NB4 (cell line): Measurements from ENCODE around the gene SMCHD1.
A peak's percentile ranks its signal among the peaks of the same experiment; 100 is the strongest.
"Not testable (repeated sequence)": the region's sequence is repeated elsewhere in the genome, so short reads cannot be mapped to it uniquely, and the experiment has no call there.

ENCODE experiments used
- DNase-seq: peaks from one replicate; pipeline ENCODE4 v3.0.0; 2010; ENCODE audit warnings: low read depth
- H3K4me3 ChIP-seq: one replicate; pipeline ENCODE4 v1.5.1; 2011; ENCODE audit warnings: mild to moderate bottlenecking, low read depth, low read length, moderate library complexity
- MYC ChIP-seq: IDR thresholded peaks from 2 replicates; pipeline ENCODE4 v1.6.1; 2011; ENCODE audit warnings: low read depth, low read length
- POLR2A ChIP-seq: IDR thresholded peaks from 2 replicates; pipeline ENCODE4 v1.6.1; 2011; ENCODE audit warnings: mild to moderate bottlenecking; ENCODE audit not compliant: insufficient read length; ENCODE audit errors: extremely low read depth
- TF ChIP-seq, protein P1 (sequence below): IDR thresholded peaks from 2 replicates; pipeline ENCODE4 v1.6.1; 2011; ENCODE audit warnings: low read depth, low read length
- TF ChIP-seq, protein P2 (sequence below): IDR thresholded peaks from one replicate; pipeline ENCODE4 v1.5.1; 2012; ENCODE audit warnings: low read depth, low read length

The SMCHD1 gene

DNA sequence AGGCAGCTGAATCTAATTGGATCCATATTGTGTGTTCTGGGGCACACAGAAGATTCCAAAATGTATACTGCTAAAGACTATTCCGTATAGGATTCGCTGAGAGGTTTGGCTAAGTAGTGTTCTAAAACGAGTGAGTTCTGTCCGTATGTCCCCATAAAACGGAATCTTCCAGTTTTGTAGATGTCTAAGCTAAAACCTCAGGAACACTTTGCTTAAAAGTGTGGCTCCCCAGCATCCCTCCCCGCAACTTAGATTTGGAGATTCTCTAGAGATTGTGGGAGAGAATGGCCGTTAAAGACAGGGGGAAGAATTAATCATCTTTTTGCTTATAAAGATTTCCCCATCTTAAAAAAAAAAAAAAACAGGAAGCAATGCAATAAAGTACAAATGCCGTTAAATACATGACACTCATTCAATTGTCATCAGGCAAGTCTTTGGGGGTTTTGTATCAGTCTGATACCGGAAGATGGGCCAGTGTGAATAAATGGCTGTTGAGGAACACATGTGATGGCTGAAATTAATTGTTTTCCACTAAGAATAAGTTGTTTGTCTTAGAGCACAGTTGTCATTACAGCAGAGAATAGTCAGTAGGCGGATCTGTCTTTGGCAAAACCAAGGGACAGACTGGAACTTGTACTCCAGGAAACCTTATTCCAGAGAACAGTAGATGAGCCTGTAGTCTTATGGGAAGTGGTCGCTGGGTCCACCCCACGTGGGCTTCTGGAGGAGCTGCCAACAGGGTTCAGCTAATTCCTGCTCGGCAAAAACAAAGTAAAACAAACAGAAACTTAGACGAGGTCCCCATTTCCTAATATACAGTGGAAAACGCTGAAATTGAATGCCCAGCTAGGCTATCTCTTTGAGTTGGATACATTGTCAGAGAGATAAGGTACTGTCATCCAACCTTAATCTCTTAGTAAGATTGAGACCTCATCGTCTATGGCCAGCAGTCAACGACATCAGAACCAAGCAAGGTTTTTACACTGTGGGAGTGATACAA is 193.0 kb downstream of the SMCHD1 start:
- TF ChIP-seq, protein P1, sequence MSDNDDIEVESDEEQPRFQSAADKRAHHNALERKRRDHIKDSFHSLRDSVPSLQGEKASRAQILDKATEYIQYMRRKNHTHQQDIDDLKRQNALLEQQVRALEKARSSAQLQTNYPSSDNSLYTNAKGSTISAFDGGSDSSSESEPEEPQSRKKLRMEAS: 0 out of 2 replicates have a peak, but pooled peaks have one; percentile 13
- no peak for TF ChIP-seq POLR2A
- DNase-seq: peak; percentile 76
- H3K4me3 ChIP-seq: peak overlapping the region; percentile 73

DNA sequence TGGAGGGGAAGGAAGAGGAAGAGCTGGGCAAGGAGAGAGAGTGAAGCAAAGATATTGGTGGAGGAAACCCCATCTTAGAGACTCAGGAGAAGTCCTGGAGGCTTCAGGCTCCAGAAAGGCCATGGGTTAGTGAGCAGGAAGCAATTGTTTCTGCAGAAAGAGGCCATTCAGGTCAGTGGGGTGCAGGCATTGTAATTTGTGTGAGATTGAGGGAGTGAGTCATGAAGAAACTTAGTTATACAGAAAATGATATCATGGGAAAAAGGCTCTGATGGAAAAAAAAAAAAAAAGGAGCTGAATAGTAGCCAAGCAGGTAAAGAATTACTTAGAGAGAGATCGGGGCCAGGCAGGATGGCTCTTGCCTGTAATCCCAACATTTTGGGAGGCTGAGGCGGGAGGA is 195.3 kb downstream of the SMCHD1 start:
- TF ChIP-seq MYC (no peak), POLR2A (no peak)
- TF ChIP-seq, protein P2, sequence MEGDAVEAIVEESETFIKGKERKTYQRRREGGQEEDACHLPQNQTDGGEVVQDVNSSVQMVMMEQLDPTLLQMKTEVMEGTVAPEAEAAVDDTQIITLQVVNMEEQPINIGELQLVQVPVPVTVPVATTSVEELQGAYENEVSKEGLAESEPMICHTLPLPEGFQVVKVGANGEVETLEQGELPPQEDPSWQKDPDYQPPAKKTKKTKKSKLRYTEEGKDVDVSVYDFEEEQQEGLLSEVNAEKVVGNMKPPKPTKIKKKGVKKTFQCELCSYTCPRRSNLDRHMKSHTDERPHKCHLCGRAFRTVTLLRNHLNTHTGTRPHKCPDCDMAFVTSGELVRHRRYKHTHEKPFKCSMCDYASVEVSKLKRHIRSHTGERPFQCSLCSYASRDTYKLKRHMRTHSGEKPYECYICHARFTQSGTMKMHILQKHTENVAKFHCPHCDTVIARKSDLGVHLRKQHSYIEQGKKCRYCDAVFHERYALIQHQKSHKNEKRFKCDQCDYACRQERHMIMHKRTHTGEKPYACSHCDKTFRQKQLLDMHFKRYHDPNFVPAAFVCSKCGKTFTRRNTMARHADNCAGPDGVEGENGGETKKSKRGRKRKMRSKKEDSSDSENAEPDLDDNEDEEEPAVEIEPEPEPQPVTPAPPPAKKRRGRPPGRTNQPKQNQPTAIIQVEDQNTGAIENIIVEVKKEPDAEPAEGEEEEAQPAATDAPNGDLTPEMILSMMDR: no peak
- TF ChIP-seq, protein P1: no peak
- DNase-seq: no peak
- no peak overlapping the region for H3K4me3 ChIP-seq

DNA sequence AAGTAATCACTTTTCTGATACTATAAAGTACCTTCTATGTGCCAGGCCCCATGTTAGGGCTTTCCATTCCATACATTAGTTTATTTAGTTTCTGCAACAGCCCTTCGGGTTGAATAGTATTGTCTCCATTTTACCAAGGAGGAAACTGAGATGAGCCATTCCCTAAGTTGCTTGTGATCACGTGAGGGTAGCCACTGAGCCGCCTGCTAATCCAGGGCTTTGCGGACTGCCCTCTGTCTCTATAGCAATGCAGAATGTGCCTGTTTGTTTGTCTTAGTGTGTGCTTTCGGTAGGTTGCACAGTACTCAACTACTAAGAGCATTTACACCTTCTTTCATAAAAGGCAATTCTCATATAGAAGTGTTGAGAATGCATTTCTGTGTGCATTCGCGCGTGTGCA is 196.2 kb downstream of the SMCHD1 start:
- TF ChIP-seq, protein P1: no peak
- H3K4me3 ChIP-seq: no peak overlapping the region
- DNase-seq: no peak

DNA sequence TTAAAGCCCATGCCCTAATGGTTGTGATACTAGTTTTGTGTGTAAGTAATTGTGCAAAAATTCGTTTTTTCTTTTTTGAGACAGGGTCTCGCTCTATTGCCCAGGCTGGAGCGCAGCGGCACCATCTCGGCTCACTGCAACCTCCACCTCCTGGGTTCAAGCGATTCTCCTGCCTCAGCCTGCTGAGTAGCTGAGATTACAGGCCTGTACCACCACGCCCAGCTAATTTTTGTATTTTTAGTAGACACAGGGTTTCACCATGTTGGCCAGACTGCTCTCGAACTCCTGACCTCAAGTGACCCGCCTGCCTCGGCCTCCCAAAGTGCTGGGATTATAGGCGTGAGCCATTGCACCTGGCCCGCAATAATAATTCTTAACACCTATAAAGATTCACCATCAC is 196.9 kb downstream of the SMCHD1 start:
- not testable (repeated sequence) for DNase-seq, H3K4me3 ChIP-seq

DNA sequence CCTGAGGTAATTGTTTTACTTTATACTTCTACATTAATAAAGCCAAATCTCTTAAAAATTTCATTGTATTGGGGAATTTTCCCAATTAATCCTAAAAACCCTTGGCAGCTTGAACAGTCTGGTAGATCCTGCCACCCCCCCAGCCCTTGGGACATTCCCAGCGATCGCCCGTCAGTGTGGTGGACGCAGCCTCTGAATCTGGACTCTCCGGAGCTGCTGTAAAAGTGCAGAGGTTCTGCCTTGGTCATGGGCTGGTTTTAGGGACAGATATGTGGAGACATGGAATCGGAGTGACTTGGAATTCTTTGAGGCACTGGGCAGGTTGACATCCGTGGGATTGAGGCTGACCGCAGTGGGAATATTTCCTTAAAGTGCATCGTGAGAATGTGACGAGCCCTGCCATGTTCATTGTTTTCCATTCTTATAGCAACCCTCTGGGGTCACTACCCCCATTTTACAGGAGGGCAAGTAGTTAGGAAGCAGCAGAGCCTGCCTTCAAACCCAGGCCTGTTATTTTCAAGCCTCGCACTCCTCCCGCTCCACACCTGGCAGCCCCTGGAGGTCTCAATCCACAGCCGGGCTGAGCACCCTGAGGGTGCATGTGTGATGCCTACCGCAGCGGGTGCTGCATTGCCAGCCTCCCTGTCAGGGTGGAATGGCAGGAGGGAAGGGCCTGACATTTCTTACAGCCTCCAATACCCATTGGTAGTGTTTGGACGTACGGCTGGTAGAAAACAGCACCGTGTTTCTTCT is 197.8 kb downstream of the SMCHD1 start:
- no peak for DNase-seq
- TF ChIP-seq, protein P2: no peak
- TF ChIP-seq, protein P1: no peak
- no peak for TF ChIP-seq MYC
- no peak overlapping the region for H3K4me3 ChIP-seq

DNA sequence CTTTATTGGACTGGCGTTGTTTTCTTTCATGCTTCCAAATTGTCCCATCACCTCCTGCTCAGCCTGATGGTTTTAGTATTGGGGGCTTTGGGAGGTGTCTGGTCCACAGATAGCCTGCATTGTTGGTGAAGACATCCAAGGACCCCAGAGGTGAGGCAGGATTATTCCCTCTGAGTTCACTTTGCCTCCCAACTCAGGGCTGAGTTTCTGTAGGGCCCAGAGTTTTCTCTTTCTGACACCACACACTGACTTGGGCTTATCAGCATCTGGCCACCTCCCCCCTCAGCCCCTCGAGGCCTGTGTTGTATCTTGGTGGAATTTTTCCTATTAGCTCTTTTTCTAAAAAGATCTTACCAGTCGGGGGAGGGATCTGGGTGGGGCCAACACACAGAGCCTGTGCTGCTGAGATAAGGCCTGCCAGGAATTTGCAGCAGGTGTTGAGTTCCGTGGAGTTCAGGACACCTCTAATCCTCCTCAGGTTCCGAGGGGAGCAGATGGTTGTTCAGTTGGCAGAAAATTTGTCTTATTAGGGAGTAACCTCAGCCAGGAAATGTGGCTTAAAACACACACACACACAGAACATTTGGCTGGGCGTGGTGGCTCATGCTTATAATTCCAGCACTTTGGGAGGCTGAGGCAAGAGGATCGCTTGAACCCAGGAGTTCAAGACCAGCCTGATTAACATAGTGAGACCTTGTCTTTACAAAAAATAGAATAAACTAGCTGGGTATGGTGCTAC is 198.6 kb downstream of the SMCHD1 start:
- TF ChIP-seq MYC: no peak
- TF ChIP-seq, protein P1: no peak
- TF ChIP-seq, protein P2: no peak
- no peak for TF ChIP-seq POLR2A
- no peak overlapping the region for H3K4me3 ChIP-seq
- peak; percentile 32 for DNase-seq
